Measurements from ENCODE around the gene LHFPL6. TPM values are rescaled to one million over a fixed set of nuclear protein-coding genes. Genes with fewer than 3 reads are reported as not detected.

LHFPL6 gene
- total RNA-seq, 1 experiment from 2014 or later, result 16.9 TPM

GRCh38 chr13:39385621-39386231 is 217.3 kb downstream of the LHFPL6 start:
- peak; percentile 62 for DNase-seq (ENCODE audit: low spot score)

GRCh38 chr13:39385154-39385553 is 217.8 kb downstream of the LHFPL6 start:
- peak; percentile 32 for DNase-seq (ENCODE audit: low spot score)

GRCh38 chr13:39381456-39381855 is 221.5 kb downstream of the LHFPL6 start:
- no peak for DNase-seq (ENCODE audit: low spot score)

GRCh38 chr13:39379667-39380655 is 223.0 kb downstream of the LHFPL6 start:
- no peak for DNase-seq (ENCODE audit: low spot score)

GRCh38 chr13:39379118-39379517 is 223.9 kb downstream of the LHFPL6 start:
- no peak for DNase-seq (ENCODE audit: low spot score)

- DNase-seq (ENCODE audit: low spot score), result no peak
These were observed 224.7 kb downstream of the LHFPL6 start for GRCh38 chr13:39378306-39378705.

- no peak for DNase-seq (ENCODE audit: low spot score)
These were observed 225.3 kb downstream of the LHFPL6 start for GRCh38 chr13:39377699-39378098.

GRCh38 chr13:39376076-39376475 is 226.9 kb downstream of the LHFPL6 start:
- DNase-seq (ENCODE audit: low spot score), result no peak

- DNase-seq (ENCODE audit: low spot score), result no peak
These were observed 227.4 kb downstream of the LHFPL6 start for GRCh38 chr13:39375601-39376000.

GRCh38 chr13:39374741-39375189 is 228.2 kb downstream of the LHFPL6 start:
- DNase-seq (ENCODE audit: low spot score), result peak; percentile 40

- no peak for DNase-seq (ENCODE audit: low spot score)
These were observed 229.8 kb downstream of the LHFPL6 start for GRCh38 chr13:39373145-39373544.

- DNase-seq (ENCODE audit: low spot score), result no peak
These were observed 231.3 kb downstream of the LHFPL6 start for GRCh38 chr13:39371706-39372105.

- no peak for DNase-seq (ENCODE audit: low spot score)
These were observed 232.4 kb downstream of the LHFPL6 start for GRCh38 chr13:39370554-39370953.

- no peak for DNase-seq (ENCODE audit: low spot score)
These were observed 232.9 kb downstream of the LHFPL6 start for GRCh38 chr13:39370048-39370447.

- no peak for DNase-seq (ENCODE audit: low spot score)
These were observed 233.7 kb downstream of the LHFPL6 start for GRCh38 chr13:39369161-39369890.

- no peak for DNase-seq (ENCODE audit: low spot score)
These were observed 237.1 kb downstream of the LHFPL6 start for GRCh38 chr13:39365879-39366278.

- peak; percentile 1 for DNase-seq (ENCODE audit: low spot score)
These were observed 238.0 kb downstream of the LHFPL6 start for GRCh38 chr13:39364947-39365468.

- no peak for DNase-seq (ENCODE audit: low spot score)
These were observed 239.6 kb downstream of the LHFPL6 start for GRCh38 chr13:39363382-39363772.

GRCh38 chr13:39362652-39363381 is 240.2 kb downstream of the LHFPL6 start:
- peak; percentile 1 for DNase-seq (ENCODE audit: low spot score)

GRCh38 chr13:39353988-39354387 is 249.0 kb downstream of the LHFPL6 start:
- no peak for DNase-seq (ENCODE audit: low spot score)

GRCh38 chr13:39350461-39350881 is 252.5 kb downstream of the LHFPL6 start:
- DNase-seq (ENCODE audit: low spot score), result no peak
